ENCODE measurements around the gene NUCKS1. TPM values are rescaled to one million over a fixed set of nuclear protein-coding genes. Genes with fewer than 3 reads are reported as not detected.

The NUCKS1 gene
- total and polyA plus RNA-seq, 2 of the 4 experiments (the other 2 are of a cell fraction) = 37.9 to 103 TPM

DNA sequence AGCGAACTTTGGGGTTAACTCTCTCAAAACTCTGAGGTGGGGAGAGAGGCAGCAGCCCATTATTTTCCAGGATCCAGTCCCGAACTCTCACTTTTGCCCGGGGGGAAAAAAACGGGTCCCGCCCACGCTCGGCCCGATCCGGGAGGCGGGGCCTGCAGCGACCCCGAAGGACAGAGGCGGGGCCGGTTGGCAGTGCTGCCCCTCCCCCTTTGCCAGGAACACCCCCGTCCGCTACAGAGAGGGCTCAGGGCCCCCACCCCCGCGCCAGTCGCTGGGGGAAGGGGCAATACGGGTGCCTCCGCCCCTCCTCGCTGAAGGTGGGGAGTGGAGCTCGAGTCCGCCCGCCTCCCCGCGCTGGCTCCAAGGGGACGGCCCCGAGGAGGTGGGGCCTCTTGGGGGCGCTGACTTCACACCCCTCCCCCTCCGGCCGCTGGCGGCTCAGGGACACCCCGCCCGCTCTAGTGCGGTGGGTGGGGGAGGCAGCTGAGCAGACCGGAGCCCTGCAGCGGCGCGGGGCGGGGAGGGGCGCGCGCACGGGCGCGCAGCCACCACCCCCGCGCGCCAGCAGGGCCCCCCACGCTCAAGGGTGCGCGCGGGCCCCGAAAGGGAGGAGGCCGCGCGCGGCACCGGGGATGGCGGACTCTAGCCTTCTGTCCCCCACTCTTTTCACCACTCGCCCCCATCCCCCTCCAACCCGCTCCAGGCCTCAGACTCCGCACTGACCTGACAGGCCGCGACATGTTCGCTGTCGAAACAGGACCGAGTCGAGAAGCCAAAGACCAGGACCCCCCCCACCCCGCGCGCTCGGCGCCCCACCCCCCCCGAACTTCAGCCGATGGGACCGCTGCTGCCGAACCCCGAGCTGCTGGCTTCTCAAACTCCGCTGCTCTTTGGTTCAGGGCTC lies 496 bp downstream of the NUCKS1 start (continued):
- no peak for TF ChIP-seq RFX5 (IDR thresholded peaks at IDR 0.05; ENCODE audit: low read depth, low read length)
- TF ChIP-seq CHD1 (IDR thresholded peaks at IDR 0.05; ENCODE audit: low read depth, low read length) = 0 out of 2 replicates have a peak, but pooled peaks have one; percentile 8
- TF ChIP-seq FOS (IDR thresholded peaks at IDR 0.05; ENCODE audit: low read depth, low read length) = no peak
- no peak for TF ChIP-seq SMC3 (IDR thresholded peaks at IDR 0.05; ENCODE audit: low read depth, low read length)

All from IMR-90 (cell line).